Amniotic stem cell (primary cell): ENCODE results near the gene ANAPC2.
A peak's percentile ranks its signal among the peaks of the same experiment; 100 is the strongest.

Experiments used
- DNase-seq: peaks from one replicate; lab custom pipeline; 2025; lab: John Stamatoyannopoulos, UW

The ANAPC2 gene

DNA sequence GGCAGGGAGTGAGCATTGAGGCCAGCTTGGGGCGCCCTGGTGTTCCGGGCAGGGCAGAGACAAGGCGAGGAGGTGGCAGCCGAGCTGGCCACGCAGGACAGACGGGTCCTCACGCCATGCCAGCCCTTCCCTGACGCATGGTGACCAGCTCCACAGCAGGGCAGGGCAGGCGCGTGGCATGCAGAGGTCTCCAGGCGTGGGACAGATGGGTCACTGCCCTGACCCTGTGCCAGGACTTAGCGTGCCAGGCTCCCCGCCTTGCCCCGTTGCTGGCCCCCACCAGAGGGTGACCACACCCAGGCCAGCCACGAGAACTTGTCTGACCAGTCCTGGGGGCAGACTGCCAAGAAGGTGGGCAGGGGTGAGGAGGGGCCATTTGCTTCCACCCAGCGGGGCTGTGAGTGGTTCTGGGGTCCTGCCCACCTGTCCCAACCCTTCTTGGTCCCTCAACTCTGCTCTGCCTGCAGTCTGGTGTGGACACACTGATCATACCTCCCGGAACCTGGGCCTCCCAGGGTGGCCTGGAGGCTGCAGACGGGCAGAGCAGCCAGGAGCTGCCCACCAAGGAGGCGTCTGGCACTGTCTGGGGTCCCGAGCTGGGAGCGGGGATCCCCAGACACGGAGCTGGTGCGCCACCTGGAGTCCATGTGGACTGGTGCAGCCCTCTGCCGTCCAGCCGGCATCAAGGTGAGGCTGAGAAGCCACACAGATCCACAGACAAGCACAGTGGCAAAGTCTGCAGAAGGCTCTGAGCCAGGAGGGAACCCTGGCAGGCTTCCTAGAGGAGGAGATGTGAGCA is 38.9 kb upstream of the ANAPC2 start, which contains the start of gene RNF224:
Gene RNF224, plus strand, starts transcription at position 449 of the 799 bp plus-strand sequence. CDS start 834 bp downstream, outside the sequence.
- peak; percentile 47 for DNase-seq

GRCh38 chr9:137226338-137227053 is 38.1 kb upstream of the ANAPC2 start:
- no peak for DNase-seq

DNA sequence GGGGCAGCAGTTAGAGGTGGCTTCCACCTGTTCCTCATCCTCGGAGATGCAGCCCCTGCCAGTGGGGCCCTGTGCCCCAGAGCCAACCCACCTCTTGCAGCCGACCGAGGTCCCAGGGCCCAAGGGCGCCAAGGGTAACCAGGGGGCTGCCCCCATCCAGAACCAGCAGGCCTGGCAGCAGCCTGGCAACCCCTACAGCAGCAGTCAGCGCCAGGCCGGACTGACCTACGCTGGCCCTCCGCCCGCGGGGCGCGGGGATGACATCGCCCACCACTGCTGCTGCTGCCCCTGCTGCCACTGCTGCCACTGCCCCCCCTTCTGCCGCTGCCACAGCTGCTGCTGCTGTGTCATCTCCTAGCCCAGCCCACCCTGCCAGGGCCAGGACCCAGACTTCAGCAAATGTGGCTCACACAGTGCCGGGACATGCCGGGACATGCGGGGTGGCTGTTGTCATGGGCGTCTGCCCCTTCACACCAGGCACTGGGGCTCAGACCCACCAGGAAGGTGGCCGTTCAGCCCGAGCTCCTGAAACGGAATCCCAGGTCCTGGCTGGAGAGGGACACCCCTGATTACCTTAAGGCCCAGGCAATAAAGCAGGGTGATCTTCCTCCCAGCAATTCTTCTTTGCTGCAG is 37.5 kb upstream of the ANAPC2 start:
- DNase-seq: no peak

DNA sequence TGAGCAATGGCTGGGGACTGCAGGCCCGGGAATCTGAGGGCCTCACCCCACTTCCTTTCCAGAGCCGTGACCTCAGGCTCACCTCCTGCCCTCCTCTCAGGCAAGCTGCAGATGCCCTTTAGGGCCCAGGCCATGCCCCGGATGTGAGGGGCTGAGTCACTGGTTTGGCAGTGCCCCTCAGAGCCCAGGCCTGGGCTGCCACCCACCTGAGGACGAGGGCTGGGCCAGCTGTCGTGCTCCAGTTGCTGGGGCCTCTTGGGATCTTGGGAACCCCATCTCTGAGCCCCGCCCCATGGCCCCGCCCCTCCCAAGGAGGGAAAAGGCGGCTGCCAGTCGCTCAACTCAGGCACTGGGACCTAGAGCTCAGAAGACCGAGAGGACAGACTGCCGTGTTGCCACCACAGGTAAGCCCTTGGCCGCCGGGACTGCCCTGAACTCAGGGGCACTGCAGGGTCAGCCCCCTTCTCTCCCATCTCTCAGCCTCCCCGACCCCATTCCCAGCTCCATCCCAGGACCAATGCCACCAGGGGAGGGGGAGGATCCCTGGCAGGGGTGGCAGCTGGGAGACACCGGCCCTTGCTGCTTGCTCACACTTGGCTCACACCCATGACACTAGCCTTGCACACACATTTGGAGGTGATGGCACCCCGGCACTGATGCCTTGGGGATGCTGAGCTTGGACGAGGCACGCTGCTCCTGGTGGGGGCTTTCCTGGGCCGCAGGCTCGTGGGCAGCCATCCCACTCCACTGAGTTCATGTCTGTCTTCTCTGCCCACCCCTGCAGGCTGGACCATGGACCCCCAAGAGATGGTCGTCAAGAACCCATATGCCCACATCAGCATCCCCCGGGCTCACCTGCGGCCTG is 36.7 kb upstream of the ANAPC2 start, which contains the start of gene CYSRT1:
Gene CYSRT1, plus strand, starts transcription at position 345 of the 865 bp plus-strand sequence. Its CDS starts 448 bp downstream, at position 793.
- DNase-seq: no peak

DNA sequence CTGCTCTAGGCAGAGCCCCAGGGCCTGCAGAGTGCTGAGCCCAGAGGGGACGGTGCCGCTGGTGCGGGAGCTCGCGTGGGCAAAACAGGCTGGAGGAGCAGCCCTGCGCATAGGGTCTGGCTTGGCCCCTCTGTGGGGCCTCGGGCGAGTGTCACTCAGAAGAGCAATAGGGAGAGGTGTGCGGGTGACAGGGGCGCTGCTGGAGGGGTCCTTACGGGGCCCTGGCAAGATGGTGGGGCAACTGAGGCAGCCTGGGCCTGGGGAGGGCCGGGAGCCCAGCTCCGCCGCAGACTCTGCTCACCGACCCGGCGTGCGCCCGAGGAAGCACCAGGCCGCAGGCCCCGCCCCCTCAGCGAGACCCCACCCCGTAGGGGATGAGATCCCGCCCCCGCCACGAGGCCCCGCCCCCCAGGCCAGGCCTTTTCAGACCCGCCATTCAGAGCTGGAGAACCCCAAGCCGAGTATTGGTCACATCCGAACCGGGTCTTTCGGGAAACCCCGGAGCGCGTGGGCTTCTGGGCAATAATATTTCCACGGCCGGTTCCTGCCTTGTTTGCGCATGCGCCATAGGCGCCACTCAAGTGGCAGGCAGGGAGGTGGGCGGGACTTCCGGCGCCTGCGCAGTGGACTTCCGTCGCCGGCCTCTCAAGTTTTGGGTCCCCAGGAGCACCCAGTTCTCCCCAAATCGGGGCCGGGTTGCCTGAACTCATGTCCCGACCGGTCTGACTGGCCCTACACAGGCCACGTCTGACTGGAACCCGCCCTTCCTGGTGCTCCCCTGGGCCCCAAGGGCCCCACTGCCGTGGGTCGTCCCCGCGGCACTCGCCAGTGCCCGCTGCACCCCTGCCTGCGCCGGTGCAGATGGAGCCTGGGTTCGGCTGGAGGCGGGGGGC is 35.0 kb upstream of the ANAPC2 start:
- DNase-seq: peak; percentile 95

DNA sequence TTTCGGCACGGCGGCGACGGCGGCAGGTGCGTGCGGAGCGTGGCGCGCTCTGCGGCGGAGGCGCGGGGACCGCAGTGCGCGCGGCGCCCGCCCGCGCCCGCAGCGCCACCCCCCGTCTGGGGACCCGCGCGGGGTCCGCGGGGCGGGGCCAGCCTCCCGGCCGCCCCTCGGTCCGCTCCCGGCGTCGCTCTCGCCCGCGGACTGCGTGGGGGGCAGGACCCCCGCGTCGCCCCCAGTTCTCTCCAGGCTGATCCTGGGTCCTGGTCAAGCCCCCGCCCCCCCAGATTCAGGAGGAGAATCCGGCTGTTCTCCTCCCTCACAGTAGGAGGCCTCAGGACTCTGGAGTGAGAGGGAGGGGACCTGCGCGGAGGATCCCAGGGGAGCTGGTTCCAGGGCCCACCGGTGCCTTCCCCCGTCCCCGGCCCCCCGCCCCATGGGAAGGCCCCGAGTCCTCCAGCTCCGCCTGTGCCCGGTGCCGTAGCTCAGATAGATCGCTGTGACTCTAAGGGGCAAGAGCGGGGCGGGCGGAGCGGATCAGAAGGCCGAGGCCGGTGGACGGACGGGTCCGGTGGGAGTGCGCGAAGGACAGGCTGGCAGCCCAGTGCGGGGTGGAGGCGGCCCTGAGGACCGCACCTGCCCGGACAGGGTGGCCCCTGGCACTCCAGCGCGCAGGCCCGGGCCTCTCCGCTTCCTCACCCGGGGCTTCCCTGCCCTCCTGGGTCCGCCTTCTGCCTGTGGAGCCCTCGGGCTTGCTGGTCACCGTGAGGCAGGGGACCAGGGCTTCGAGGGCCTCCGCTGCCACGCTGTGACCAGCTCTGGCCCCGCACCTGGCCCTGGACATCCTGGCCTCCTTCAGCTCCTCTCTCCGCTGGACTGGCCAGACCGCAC is 34.1 kb upstream of the ANAPC2 start, which contains the start of gene RNF208:
Gene RNF208, minus strand, starts transcription at position 51 of the 888 bp plus-strand sequence. CDS start 1,028 bp downstream, outside the sequence.
- DNase-seq: no peak

DNA sequence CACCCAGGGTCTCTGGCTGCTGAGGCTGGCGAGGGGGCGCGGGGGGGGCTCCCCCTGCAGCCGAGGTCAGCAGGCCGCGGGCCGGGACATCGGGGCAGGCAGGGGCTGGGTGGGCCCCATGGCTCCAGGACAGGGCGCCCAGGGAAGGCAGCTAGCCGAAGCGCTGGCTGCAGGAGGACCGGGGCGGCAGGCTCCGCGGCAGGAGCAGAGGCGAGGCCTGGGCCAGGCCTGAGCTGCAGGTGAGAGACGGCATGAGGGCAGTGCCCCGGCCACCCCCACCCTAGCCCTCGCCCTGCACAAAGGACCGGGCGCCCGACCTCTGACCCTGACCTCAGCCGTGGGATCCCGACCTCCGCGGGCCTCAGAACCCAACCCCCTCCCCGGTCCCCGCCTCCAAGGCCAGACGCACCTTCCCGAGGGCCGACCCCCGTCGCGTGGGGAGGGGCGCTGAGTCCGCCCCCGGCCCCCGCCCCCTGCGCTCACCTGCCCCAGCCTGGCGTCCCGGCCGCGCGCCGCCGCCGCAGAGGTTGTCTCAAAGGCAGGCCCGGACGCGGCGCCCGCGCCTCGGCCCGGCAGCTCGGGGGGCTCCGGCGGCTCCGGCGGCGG is 33.2 kb upstream of the ANAPC2 start:
- DNase-seq: no peak

- no peak for DNase-seq
These were observed 32.7 kb upstream of the ANAPC2 start for GRCh38 chr9:137221095-137221505.

DNA sequence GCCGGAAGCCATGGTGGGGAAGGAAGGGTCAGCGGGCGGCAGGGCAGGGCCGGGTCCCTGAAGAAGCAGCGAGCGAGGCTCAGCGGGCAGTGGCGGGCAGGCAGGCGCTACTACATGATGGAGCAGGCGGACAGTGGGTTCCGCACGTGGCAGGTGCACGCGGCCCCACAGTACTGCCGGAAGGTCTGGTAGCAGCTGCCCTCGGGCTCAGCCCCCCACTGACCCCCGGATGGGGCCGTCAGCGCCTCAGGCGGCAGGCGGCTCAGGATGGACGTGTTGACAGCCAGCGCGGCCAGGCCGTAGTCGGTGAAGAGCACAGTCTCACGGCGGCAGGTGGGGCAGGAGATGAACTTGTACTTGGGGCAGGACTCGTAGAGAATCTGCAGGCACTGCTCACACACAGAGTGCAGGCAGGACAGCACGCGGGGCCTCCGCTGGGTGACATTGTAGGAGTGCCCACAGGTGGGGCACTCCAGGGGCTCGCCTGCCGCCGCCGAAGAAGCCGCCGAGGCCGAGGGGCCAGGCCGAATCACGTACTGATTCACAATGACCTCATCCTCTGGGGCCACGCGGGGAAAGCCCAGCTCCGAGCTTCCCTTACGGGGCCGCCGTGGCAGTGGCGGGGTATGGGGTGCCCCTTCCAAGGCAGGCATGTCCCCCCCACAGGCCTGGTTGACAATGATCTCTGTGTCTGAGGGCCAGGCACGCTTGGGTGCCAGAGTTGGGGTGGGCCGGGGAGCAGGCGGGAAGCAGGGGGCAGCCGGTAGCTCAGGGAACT is 32.1 kb upstream of the ANAPC2 start:
- DNase-seq: no peak

DNA sequence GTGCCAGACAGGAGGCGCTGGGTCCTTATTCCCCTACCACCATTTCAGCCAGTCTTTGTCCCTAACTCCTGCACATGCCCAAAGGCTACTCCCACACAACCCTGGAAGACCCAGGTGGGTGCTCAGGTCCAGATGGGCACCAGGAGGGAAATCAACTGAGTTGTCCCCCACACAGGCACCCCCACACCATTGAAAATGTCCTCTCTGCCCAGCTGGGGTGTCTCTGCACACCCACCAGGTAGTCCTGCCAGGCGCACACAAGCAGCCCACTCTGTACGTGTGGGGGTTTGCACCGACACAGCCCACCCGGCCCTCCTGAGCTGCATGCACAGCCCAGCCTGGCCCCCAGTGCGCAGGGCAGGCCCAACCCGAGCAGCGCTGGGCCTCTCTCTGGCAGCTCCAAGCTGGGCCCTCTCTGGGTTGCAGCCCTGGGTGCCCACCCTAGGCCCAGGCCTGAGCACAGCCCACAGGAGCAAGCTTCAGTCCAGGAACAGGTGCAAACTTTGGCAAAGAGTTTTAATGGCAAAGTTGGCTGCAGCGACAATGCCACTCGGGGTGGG is 31.5 kb upstream of the ANAPC2 start:
- no peak for DNase-seq

DNA sequence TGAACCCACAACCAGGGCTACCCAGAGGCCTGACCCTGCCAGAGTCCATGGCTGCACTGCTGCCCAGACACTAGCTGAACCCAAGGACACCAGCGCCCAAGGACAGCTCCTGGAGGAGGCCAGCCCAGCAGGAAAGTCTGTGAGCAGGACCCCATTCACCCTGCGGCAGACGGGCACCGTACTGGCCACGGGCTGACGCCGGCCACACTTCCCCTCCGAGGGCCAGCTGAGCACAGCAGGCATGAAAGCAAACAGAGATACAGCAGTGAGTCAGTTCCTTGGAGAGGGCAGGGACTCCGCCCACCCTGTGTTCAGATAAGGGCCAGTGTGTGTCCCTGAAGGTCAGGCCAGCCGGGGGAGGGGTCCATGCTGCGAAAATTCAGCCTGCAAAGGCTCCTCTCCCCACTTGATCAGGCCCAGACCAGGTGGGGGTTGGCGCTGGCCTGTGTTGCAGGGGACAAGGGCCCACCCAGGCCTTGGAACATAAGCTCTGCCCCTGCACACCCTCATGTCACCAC is 30.5 kb upstream of the ANAPC2 start:
- no peak for DNase-seq

- DNase-seq: no peak
These were observed 29.9 kb upstream of the ANAPC2 start for GRCh38 chr9:137218212-137218753.

GRCh38 chr9:137217276-137218211 is 29.2 kb upstream of the ANAPC2 start:
- DNase-seq: no peak

GRCh38 chr9:137216188-137216965 is 28.0 kb upstream of the ANAPC2 start:
- no peak for DNase-seq

DNA sequence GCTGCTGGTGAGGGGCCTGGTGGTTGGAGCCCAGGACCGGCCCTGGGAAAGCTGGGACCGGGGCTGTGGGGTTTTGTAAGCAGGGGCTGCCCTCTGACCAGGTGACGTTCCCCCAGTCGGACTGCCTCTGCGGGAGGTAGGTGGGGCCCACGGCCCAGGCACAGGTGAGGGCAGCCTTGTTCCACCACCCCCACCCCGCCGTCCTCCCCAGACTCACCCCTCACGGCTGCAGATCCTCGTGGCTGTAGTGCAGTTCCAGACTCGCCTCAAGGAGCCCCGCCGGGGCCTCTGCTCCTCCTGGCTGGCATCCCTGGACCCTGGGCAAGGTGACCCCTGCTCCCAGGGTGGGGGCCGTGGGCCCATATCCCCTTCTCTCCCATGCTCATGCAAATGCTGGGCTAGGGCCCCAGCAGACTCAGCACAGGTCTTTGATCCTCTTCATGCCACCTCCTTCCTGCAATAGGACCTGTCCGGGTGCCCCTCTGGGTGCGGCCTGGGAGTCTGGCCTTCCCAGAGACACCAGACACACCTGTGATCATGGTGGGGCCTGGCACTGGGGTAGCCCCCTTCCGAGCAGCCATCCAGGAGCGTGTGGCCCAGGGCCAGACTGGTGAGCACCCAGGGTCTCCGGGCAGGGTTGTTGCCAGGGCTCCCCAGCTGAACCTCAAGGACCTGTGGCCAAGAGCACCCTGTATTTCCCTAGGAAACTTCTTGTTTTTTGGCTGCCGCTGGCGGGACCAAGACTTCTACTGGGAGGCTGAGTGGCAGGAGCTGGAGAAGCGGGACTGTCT is 27.0 kb upstream of the ANAPC2 start:
- DNase-seq: no peak
